Occipital lobe (tissue), 2 donors: ENCODE measurements around the gene EDIL3. TPM values are rescaled to one million over a fixed set of nuclear protein-coding genes. Genes with fewer than 3 reads are reported as not detected.
"Not testable (repeated sequence)": the region's sequence is repeated elsewhere in the genome, so short reads cannot be mapped to it uniquely, and the experiment has no call there.

ENCODE experiments used
- DNase-seq: peaks from one replicate; lab custom pipeline; 2025; lab: John Stamatoyannopoulos, UW
- total RNA-seq: library from RNA; depleted of rRNA; stranded (reverse); fragments of >200 nt; gene quantifications from one replicate; pipeline ENCODE4 v1.2.3, GENCODE V29; 2014

The EDIL3 gene
- total RNA-seq, 1 donor from 2014 or later = 78.0 TPM

DNA sequence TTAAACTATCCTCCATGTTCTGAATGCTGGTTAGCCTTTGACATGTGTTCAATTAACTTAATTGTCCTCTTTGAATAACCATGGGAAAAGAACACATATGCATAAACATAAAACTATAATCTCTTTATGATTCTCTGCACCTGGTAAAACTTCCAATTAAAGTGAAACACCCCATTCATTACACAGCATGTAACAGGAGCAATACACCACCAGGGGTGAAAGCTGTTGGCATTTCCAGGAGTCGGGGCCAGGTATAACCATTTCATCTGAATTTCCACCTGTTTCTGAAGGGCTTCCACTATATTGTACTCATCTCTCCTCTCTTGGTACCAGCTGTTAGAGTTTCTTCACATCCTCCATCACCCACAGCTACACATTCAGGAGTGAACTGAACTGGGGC, 303.8 kb downstream of the EDIL3 start:
- no peak for DNase-seq

GRCh38 chr5:84072339-84072738, 312.3 kb downstream of the EDIL3 start:
- no peak for DNase-seq

DNA sequence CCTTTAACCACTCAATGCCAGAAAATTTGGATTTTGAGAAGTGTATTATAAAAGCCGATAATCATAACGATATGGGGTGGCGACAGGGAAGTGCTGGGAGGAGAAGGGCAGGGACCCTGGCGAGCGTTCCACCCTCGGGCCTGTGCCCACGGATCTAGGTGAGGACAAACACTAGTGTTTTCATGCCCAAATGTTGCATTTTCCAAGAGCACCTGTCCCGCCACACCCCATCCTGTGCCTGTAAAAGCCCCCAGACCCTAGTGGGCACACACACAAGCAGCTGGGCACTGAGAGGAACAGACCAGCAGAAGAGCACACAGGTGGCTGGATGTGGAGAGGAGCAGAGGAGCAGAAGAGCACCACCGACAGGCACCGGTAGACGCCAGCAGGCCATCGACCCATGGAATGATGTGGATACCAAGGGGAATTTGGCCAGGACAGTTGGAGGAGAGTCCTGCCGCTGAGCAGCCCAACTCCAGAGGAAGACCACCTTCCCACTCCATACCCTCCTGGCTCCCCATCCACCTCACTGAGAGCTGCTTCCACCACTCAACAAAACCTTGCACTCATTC, 315.0 kb downstream of the EDIL3 start:
- no peak for DNase-seq

DNA sequence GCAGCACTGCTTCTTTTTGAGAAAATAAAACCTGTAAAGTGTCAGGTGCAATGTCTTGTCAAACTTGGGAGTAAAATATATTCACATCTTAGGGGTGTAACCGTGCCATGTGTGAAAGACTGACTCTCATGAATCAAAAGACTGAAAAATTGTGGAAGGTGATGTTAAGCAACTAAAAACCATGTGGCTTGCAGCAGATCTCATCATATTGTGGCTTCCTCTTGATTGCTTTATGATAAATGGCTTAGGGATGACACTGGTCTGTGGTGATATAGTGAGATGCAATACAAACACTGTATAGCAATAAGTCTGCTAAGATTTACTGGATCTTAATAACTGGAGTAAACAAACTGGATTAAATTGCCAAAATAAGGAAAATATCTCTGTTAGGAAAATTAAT, 321.6 kb downstream of the EDIL3 start:
- DNase-seq = no peak

DNA sequence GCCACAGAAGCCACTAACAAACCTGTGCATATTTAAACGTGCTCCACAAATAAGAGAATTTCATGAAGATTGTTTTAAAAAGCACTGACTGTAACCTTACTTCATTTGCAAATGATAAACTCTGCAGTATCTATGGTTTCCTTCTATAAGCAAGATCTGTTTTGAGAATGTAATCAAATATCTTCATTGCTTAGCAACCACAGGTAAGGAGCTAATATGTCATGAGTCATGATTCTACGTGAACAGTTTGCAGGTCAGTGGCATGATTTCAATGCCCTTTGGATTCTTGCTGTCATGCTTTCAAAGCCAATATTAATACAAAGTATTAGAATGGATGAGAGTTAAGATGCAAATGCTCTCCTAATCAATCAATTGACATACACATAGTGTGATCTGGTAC, 325.0 kb downstream of the EDIL3 start:
- no peak for DNase-seq

GRCh38 chr5:84058561-84058960, 326.1 kb downstream of the EDIL3 start:
- no peak for DNase-seq

GRCh38 chr5:84057211-84057610, 327.5 kb downstream of the EDIL3 start:
- no peak for DNase-seq

DNA sequence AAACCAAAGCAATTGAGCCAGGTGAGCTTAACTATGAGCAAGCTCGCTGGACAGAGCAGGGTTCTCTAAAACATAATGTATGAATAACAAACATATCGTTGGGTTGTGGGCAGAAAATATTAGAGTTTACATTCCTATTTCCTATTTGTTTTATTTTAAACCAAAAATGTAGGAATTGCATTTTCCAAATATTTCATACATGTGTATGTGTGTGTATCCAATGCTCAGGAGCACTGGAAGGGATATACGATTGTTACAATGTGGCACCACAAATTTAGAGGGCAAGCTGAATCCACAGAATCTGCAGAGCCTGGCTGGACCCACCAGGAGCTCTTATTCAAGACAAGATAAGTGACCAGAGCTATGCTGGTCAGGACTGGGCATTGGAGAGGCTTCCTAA, 338.7 kb downstream of the EDIL3 start:
- DNase-seq = no peak

DNA sequence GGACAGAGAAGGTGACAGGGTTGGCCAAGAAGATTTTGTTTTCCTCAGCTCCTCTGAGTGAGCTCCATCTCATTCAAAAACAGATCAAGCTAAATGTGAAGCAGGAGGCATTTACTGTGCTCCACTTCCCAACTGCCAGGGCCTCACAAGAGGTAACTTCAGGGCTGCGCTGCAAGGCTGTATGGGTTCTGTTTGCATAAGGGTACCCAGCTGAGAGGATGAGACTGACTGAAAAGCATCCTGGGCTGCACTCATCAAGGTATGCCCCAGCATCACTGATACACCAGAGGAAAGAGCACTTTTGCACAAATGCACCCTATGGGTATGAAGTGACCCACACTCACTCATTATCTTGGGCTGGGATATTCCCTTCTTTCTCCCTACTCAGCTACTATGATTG, 347.8 kb downstream of the EDIL3 start:
- DNase-seq = no peak

DNA sequence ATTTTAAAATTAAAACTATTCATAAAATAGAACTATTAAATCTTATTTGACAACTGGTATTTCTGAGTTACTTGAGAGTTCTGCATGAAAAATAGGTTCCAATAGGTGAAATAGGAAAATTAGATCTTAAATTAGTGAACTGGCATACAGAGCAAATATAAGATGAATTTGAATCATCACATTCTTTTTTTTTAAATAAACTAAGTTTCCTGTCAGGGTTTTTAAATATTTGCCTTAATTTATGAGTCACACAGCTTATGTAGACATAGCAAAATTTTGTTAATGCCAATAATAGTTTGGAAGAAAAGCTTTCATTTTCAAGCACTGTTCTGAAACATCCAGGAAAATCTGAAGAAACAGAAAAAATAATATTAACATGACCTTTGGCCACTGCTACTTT, 352.4 kb downstream of the EDIL3 start:
- no peak for DNase-seq

DNA sequence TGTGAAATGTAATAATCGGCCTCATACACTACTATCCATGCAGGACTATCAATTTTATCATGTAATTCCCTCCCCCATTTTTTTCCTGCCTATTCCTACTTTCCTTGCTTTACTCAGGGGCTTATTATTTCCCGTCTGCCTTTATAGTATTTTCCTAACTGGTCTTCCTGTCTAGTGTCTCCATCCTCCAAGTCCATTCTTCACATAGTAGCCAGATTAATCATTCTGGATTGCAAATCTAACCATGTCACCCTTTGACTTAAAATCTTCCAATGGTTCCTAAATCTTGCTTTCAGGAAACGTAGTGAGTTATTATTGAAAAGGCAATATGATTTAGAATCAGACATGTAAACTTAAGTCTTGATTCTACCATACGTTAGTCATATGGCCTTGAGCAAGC, 356.6 kb downstream of the EDIL3 start:
- no peak for DNase-seq

- not testable (repeated sequence) for DNase-seq
These were observed 366.2 kb downstream of the EDIL3 start for GRCh38 chr5:84018521-84018920.

GRCh38 chr5:84017523-84018172, 367.0 kb downstream of the EDIL3 start:
- no peak for DNase-seq

DNA sequence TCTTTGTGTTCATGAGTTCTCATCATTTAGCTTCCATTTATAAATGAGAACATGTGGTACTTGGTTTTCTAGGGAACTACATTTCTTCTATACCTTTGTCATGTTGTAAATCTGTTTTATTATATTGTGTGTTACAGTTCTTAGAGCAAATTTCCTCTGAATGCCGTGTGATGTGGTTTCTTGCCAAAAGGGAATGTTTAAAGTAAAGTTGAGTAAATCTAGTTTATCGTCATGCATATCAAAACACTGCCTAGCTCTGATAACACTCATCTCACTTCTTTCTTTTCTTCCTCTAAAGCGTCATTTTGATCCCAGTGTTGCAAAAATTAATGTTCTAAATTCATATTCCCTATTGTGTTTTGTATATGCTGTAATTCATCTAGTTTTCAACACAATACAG, 368.6 kb downstream of the EDIL3 start:
- DNase-seq = no peak

DNA sequence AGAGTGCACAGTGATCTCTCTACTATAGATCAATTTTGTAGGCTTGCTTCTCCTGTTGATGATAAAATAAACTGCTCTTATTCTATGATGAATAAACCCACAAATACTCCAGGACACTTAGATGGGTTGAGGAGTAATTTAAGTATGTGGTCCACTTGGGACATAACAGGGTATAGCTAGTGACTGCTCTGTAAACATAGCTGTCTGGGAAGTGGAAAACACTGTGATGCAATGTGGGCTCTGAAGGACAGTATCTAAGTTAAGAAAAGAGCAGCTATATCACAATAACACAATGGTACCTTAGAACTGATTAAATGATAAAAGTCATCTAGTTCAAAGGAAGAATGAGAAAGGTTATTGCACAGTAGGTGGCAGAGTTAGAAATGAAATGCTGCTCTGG, 369.7 kb downstream of the EDIL3 start:
- no peak for DNase-seq

DNA sequence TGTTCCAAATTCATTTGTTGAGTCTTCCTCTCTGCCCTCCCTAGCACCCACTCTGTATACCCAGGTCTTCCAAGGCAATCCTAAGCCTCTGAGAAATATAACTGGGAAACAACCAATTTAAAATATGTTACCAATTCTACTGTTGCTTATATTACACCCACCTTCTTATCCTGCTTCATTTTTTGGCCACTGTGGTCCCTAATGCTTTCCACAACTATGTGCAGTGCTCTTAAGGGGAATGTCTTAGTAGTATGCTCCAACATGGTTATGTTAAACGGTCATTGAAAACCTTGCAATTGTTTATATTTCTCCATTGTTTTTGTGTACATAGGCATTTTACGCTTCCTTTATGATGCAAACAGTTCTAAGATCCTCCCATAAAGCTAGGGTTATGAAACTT, 390.9 kb downstream of the EDIL3 start:
- no peak for DNase-seq

GRCh38 chr5:83991566-83992224, 393.0 kb downstream of the EDIL3 start:
- DNase-seq = no peak

GRCh38 chr5:83988293-83988685, 396.4 kb downstream of the EDIL3 start:
- no peak for DNase-seq

DNA sequence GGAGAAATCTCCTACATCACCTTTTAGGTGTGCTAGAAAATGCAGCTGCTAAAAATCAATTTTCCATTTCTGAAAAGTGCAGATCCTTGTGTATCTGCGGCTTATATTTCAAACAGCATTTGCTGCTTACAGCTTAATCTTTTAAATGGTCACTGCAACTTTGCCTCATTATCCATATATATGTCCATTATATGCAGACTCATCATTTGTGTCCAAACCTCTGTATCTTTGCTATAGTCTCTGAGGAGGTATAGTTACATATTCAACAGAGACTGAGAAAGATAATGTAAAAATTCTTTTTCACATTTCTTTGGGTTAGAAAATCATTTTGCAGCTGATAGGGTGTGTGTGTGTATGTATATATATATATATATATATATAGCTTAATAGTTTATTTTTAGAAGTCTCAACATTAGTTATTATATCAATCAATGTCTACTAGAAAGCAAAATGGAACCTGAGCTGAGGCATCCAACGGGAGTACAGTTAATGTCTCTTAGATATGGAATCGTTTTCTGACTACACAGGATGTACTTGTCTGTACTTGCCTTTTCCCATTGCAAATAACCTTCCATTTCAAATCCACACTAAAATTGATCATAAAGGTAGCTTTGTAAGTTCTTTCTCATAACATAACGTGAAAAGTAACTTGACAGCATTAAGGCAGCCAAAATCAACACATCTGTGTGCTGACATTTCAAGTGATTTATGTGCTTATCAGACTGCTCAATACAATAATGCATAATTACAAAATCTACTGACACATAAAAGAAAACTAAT, 397.0 kb downstream of the EDIL3 start:
- DNase-seq = no peak

GRCh38 chr5:83983852-83984251, 400.8 kb downstream of the EDIL3 start:
- DNase-seq = no peak

GRCh38 chr5:83973925-83974815, 410.5 kb downstream of the EDIL3 start:
- DNase-seq = no peak
